Adrenal gland (tissue), 12 donors: Measurements from ENCODE around the gene CAMK1D. TPM values are rescaled to one million over a fixed set of nuclear protein-coding genes. Genes with fewer than 3 reads are reported as not detected.

Experiments
- DNase-seq, 7 donors: peaks; one replicate each; pipeline ENCODE4 v3.0.0-alpha.2; 2019 to 2020
- H3K27ac ChIP-seq, 5 donors: fragments of 200-600 bp; sonication (generic) in 4 of 5; 1 replicate in 3 of 5; 2 replicates in 2 of 5; pipeline versions ENCODE4 v1.5.1 to v1.8.0; 2016 to 2020; ENCODE audit warnings: mild to moderate bottlenecking in 1 of 5
- H3K27me3 ChIP-seq: fragments of 200-600 bp; 2 replicates; pipeline ENCODE4 v1.8.0; 2021
- H3K36me3 ChIP-seq, 2 donors: fragments of 200-600 bp; replicated peaks in 1 of 2; 1 replicate in 1 of 2; 2 replicates in 1 of 2; pipeline versions ENCODE4 v1.5.1 to v1.8.0; 2018 to 2022
- H3K4me1 ChIP-seq, 2 donors: fragments of 200-600 bp; replicated peaks in 1 of 2; 1 replicate in 1 of 2; 2 replicates in 1 of 2; pipeline versions ENCODE4 v1.5.1 to v1.8.0; 2018 to 2021
- H3K4me3 ChIP-seq, 4 donors: fragments of 200-600 bp; sonication (generic) in 3 of 4; one replicate each; pipeline ENCODE4 v1.5.1; 2016 to 2018
- H3K9me3 ChIP-seq, 3 donors: fragments of 200-600 bp; sonication (generic) in 1 of 3; replicated peaks in 1 of 3; 1 replicate in 2 of 3; 2 replicates in 1 of 3; pipeline versions ENCODE4 v1.5.1 to v1.8.0; 2016 to 2021
- POLR2A ChIP-seq, 2 donors: fragments of 450-650 bp; IDR thresholded peaks; one replicate each; pipeline ENCODE4 v1.6.1; 2017; ENCODE audit warnings: antibody characterized with exemption in 2 of 2, mild to moderate bottlenecking in 2 of 2, moderate library complexity in 1 of 2
- WGBS, 4 donors: extraction: QIAGEN DNeasy Blood & Tissue Kit in 2 of 4; methylation state at CpG; one replicate each; pipeline versions ENCODE4 v1.1.5 to v1.1.7; 2013 to 2017; 5-methylcytosine and 5-hydroxymethylcytosine counted together
- intact Hi-C, 2 donors: fragments of 100-400 bp; cut with DNase I; formaldehyde crosslinking; loops; one replicate each; pipeline versions ENCODE4 v1.14.1 to v1.15.0; 2022 to 2023
- polyA plus RNA-seq, 3 donors: library from polyadenylated mRNA; stranded (reverse); fragments of 200-250 nt in 2 of 3; fragments of 350-450 nt in 1 of 3; fragmentation: Illumina TruSeq in 1 of 3; extraction: RNeasy Lipid Tissue Mini Kit (QIAGEN cat#74804) in 1 of 3; gene quantifications; one replicate each; pipeline ENCODE4 v1.2.3, GENCODE V29; 2013 to 2014
- total RNA-seq, 9 donors: library from RNA; depleted of rRNA in 4 of 9; stranded (reverse); fragments of >200 nt in 4 of 9; fragments of 120-200 nt in 1 of 9; fragmentation: NEBNext Ultra II Directional in 1 of 9; extraction: Animal tissue kit (Norgen Biotek cat#: 25700) in 1 of 9; gene quantifications; one replicate each; pipeline versions ENCODE4 v1.1.0 to v1.2.4, GENCODE V29; 2013 to 2023
- TF ChIP-seq, protein P1 (sequence below), 6 experiments: fragments of 450-650 bp in 4 of 6; fragments of 200-600 bp in 2 of 6; sonication (generic) in 1 of 6; IDR thresholded peaks; 1 replicate in 5 of 6; 2 replicates in 1 of 6; pipeline versions ENCODE4 v1.5.1 to v1.8.0; 2016 to 2021; ENCODE audit warnings: antibody characterized with exemption in 6 of 6, mild to moderate bottlenecking in 2 of 6, moderate library complexity in 1 of 6
- donor health status: healthy with polysubstance abuse.
- donor health status: Bipolar disorder and iron deficiency.
- donor health status: DM: yes; HTN: yes; CAD: no.
- donor health status: DM: no; HTN: no; CAD: no.
- donor health status: DM: no; HTN: no; CAD: no.
- donor health status: DM: yes; HTN: yes; CAD: no.

Gene CAMK1D
- total and polyA plus RNA-seq, 12 donors: 2.3 to 9.4 (median 6.5) TPM

DNA sequence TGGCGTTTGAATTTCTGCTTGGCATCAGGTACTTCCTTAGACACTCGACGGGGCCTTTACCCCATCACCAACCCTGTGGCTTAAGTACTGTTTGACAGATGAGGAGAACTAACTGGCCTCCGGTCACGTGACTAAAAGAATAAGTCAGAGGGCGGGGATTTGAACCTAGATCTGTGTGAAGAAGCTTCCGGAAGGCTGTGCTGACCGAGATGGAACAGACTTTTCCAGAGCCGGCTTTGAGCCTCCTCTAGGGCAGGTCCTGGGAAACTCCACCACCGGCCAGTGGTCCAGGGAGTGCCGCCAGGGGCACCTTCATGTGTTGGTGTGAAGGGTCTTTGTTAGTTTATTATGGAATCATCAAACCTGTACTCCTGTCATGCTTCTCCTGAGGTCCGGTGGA, 26.9 kb downstream of the CAMK1D start:
- no peak for TF ChIP-seq POLR2A (IDR thresholded peaks at IDR 0.05)
- TF ChIP-seq, protein P1, sequence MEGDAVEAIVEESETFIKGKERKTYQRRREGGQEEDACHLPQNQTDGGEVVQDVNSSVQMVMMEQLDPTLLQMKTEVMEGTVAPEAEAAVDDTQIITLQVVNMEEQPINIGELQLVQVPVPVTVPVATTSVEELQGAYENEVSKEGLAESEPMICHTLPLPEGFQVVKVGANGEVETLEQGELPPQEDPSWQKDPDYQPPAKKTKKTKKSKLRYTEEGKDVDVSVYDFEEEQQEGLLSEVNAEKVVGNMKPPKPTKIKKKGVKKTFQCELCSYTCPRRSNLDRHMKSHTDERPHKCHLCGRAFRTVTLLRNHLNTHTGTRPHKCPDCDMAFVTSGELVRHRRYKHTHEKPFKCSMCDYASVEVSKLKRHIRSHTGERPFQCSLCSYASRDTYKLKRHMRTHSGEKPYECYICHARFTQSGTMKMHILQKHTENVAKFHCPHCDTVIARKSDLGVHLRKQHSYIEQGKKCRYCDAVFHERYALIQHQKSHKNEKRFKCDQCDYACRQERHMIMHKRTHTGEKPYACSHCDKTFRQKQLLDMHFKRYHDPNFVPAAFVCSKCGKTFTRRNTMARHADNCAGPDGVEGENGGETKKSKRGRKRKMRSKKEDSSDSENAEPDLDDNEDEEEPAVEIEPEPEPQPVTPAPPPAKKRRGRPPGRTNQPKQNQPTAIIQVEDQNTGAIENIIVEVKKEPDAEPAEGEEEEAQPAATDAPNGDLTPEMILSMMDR (IDR thresholded peaks at IDR 0.05): no peak
- DNase-seq: peak in 1 of 7 donors; percentile 33

DNA sequence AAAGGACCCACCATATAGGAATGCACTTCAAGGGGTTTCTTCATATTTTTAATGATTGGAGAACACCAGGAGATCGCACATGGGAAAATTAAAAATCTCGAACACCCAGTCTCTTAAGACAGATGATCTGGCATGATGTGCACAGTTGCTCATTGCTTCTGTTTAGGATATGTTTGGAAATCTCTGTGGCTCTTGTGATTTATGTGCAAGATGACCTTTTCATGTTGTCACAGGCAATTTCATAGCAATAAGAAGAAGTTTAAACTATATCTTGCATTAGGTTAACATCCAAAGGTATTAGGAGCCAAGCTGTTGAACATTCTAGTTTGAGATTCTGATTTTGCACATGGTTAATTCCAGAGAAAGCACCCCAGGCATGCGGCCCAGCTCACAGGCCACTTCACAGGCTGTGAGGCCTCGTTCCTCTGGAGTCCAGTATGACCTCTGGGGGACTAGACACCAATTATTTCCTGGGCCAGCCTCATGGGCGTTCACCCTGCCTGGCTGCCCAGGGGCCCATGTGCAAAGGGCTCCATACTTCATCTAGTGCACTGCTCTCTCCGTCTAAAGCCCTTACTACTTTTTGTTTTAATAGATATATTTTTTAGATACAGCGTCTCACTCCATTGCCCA, 28.4 kb downstream of the CAMK1D start:
- TF ChIP-seq POLR2A (IDR thresholded peaks at IDR 0.05): no peak
- TF ChIP-seq, protein P1 (IDR thresholded peaks at IDR 0.05): no peak
- H3K4me3 ChIP-seq: no peak overlapping the region
- intact Hi-C loops: no loop called here
- no peaks in the 10 kb centered on the region for H3K9me3 ChIP-seq
- peaks cover 0 to 10% of the 10 kb centered on the region in 2 donors for H3K4me1 ChIP-seq
- H3K27me3 ChIP-seq: no peaks in the 10 kb centered on the region
- peak in 1 of 7 donors; percentile 44 for DNase-seq
- H3K36me3 ChIP-seq: no peaks in the 10 kb centered on the region
- 59 to 69% (median 61%) methylated on average over 7 of the region's 7 CpGs for WGBS, 4 donors
- H3K27ac ChIP-seq: no peak overlapping the region

More for the DNA sequence above, 26.9 kb downstream of the CAMK1D start:
- intact Hi-C loops: no loop called here
- Histone ChIP-seq H3K4me1 (peaks cover 0 to 10% of the 10 kb centered on the region in 2 donors), H3K9me3 (no peaks in the 10 kb centered on the region), H3K36me3 (no peaks in the 10 kb centered on the region), H3K27ac (no peak overlapping the region), H3K27me3 (no peaks in the 10 kb centered on the region), H3K4me3 (no peak overlapping the region)
- WGBS, 4 donors: 86 to 96% (median 92%) methylated on average over 9 to 12 of the region's 12 CpGs

DNA sequence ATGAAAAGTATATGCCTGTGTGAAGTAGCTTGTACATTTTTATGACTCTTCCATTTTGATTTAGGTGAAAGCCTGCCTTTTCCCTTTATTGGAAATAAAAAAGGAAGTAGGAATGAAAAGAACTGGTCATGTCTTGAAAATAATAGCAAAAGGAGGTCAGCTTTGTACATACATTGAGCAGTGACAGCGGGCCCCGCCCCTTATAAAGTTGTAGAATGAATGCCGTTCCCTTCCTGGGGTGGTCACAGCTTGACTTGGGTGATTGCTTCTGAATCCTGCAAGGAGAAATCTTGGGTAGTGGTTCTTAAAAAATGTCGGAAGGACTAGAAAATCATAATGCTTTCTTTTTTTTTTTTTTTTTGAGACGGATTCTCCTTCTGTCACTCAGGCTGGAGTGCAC, 31.7 kb downstream of the CAMK1D start:
- WGBS, 4 donors: 88 to 98% (median 96%) methylated on average over 5 of the region's 5 CpGs
- no peak overlapping the region for H3K4me3 ChIP-seq
- intact Hi-C loops: no loop called here
- no peaks in the 10 kb centered on the region for H3K27me3 ChIP-seq
- H3K27ac ChIP-seq: no peak overlapping the region
- DNase-seq: peak in 1 of 7 donors; percentile 31
- TF ChIP-seq, protein P1 (IDR thresholded peaks at IDR 0.05): no peak
- no peak for TF ChIP-seq POLR2A (IDR thresholded peaks at IDR 0.05)
- H3K4me1 ChIP-seq: peaks cover 0 to 10% of the 10 kb centered on the region in 2 donors
- no peaks in the 10 kb centered on the region for H3K9me3 ChIP-seq
- H3K36me3 ChIP-seq: no peaks in the 10 kb centered on the region

DNA sequence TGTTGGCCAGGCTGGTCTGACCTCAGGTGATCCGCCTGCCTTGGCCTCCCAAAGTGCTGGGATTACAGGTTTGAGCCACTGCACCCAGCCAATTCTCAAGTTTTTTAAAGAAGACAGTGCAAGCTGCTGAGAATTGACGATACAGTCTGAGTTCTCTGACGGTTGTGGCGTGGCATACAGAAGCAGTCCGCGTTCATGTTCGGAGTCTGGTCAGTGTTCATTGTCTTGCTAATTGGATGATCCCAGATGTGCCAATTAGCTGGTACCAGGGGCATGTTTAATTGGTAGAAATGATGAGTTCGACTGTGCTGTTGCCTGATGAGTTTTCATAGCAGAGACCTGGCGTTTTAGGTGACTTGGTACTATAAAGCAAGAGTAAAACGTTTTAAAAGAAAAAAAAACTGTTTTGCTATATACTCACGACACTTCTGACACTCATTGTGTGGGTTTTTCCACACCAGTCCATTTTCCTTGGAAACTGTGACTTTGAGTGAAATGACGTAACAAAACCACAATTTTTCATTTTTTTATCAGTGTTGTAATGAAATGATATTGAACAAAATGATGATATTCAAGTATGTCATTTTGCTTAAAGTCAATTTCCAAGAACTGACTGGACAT, 32.3 kb downstream of the CAMK1D start:
- DNase-seq: peak in 1 of 7 donors; percentile 54
- WGBS, 4 donors: 80 to 87% (median 82%) methylated on average over 12 of the region's 12 CpGs
- intact Hi-C loops: no loop called here
- H3K4me1 ChIP-seq: peaks cover 0 to 10% of the 10 kb centered on the region in 2 donors
- TF ChIP-seq, protein P1 (IDR thresholded peaks at IDR 0.05): no peak
- no peak for TF ChIP-seq POLR2A (IDR thresholded peaks at IDR 0.05)
- no peak overlapping the region for H3K4me3 ChIP-seq
- H3K27me3 ChIP-seq: no peaks in the 10 kb centered on the region
- no peaks in the 10 kb centered on the region for H3K36me3 ChIP-seq
- no peaks in the 10 kb centered on the region for H3K9me3 ChIP-seq
- H3K27ac ChIP-seq: no peak overlapping the region
